ENCODE results near the gene CASP8AP2.

The CASP8AP2 gene

GRCh38 chr6:89862273-89862672 is 32.6 kb downstream of the CASP8AP2 start:
- H3K4me1 ChIP-seq (ENCODE audit: insufficient read depth, insufficient read length) = no peaks in the 10 kb centered on the region
- no peak overlapping the region for H3K9ac ChIP-seq (ENCODE audit: insufficient read length, low read depth)
- TF ChIP-seq SUZ12 (IDR thresholded peaks at IDR 0.05; ENCODE audit: extremely low read depth, insufficient read depth, insufficient read length) (no peak), YY1 (IDR thresholded peaks at IDR 0.05; ENCODE audit: insufficient read depth, insufficient read length) (no peak), ZNF274 (IDR thresholded peaks at IDR 0.05; ENCODE audit: low read depth, low read length) (no peak)
- H3K9me3 ChIP-seq (ENCODE audit: insufficient read depth, low read length) = no peaks in the 10 kb centered on the region
- H3K27me3 ChIP-seq (ENCODE audit: insufficient read depth, insufficient read length) = no peaks in the 10 kb centered on the region
- DNase-seq (ENCODE audit: low read depth, low spot score) = no peak
- no peak overlapping the region for H3K4me3 ChIP-seq (ENCODE audit: insufficient read length, low read depth)
- peaks cover 75% of the 10 kb centered on the region for H3K36me3 ChIP-seq (ENCODE audit: insufficient read depth, insufficient read length, low read length)

- no peak for DNase-seq (ENCODE audit: low read depth, low spot score)
Observed at GRCh38 chr6:89862698-89863097, 33.0 kb downstream of the CASP8AP2 start.

GRCh38 chr6:89866024-89866678 is 36.5 kb downstream of the CASP8AP2 start:
- H3K9ac ChIP-seq (ENCODE audit: insufficient read length, low read depth) = no peak overlapping the region
- H3K4me1 ChIP-seq (ENCODE audit: insufficient read depth, insufficient read length) = no peaks in the 10 kb centered on the region
- H3K27me3 ChIP-seq (ENCODE audit: insufficient read depth, insufficient read length) = no peaks in the 10 kb centered on the region
- no peak overlapping the region for H3K4me3 ChIP-seq (ENCODE audit: insufficient read length, low read depth)
- peaks cover 84% of the 10 kb centered on the region for H3K36me3 ChIP-seq (ENCODE audit: insufficient read depth, insufficient read length, low read length)
- TF ChIP-seq SUZ12 (IDR thresholded peaks at IDR 0.05; ENCODE audit: extremely low read depth, insufficient read depth, insufficient read length) (no peak), ZNF274 (IDR thresholded peaks at IDR 0.05; ENCODE audit: low read depth, low read length) (no peak), YY1 (IDR thresholded peaks at IDR 0.05; ENCODE audit: insufficient read depth, insufficient read length) (no peak)
- no peaks in the 10 kb centered on the region for H3K9me3 ChIP-seq (ENCODE audit: insufficient read depth, low read length)
- DNase-seq (ENCODE audit: low read depth, low spot score) = no peak

More at GRCh38 chr6:89862698-89863097, 33.0 kb downstream of the CASP8AP2 start:
- no peak overlapping the region for H3K4me3 ChIP-seq (ENCODE audit: insufficient read length, low read depth)
- no peaks in the 10 kb centered on the region for H3K4me1 ChIP-seq (ENCODE audit: insufficient read depth, insufficient read length)
- no peak for TF ChIP-seq YY1 (IDR thresholded peaks at IDR 0.05; ENCODE audit: insufficient read depth, insufficient read length)
- TF ChIP-seq ZNF274 (IDR thresholded peaks at IDR 0.05; ENCODE audit: low read depth, low read length) = no peak
- TF ChIP-seq SUZ12 (IDR thresholded peaks at IDR 0.05; ENCODE audit: extremely low read depth, insufficient read depth, insufficient read length) = no peak
- H3K9ac ChIP-seq (ENCODE audit: insufficient read length, low read depth) = no peak overlapping the region
- H3K27me3 ChIP-seq (ENCODE audit: insufficient read depth, insufficient read length) = no peaks in the 10 kb centered on the region
- no peaks in the 10 kb centered on the region for H3K9me3 ChIP-seq (ENCODE audit: insufficient read depth, low read length)
- peaks cover 76% of the 10 kb centered on the region for H3K36me3 ChIP-seq (ENCODE audit: insufficient read depth, insufficient read length, low read length)

GRCh38 chr6:89873721-89874120 is 44.0 kb downstream of the CASP8AP2 start:
- H3K9ac ChIP-seq (ENCODE audit: insufficient read length, low read depth) = no peak overlapping the region
- no peaks in the 10 kb centered on the region for H3K27me3 ChIP-seq (ENCODE audit: insufficient read depth, insufficient read length)
- no peak overlapping the region for H3K4me3 ChIP-seq (ENCODE audit: insufficient read length, low read depth)
- no peaks in the 10 kb centered on the region for H3K9me3 ChIP-seq (ENCODE audit: insufficient read depth, low read length)
- TF ChIP-seq SUZ12 (IDR thresholded peaks at IDR 0.05; ENCODE audit: extremely low read depth, insufficient read depth, insufficient read length) (no peak), ZNF274 (IDR thresholded peaks at IDR 0.05; ENCODE audit: low read depth, low read length) (no peak), YY1 (IDR thresholded peaks at IDR 0.05; ENCODE audit: insufficient read depth, insufficient read length) (no peak)
- DNase-seq (ENCODE audit: low read depth, low spot score) = no peak
- H3K36me3 ChIP-seq (ENCODE audit: insufficient read depth, insufficient read length, low read length) = peaks cover 45% of the 10 kb centered on the region
- no peaks in the 10 kb centered on the region for H3K4me1 ChIP-seq (ENCODE audit: insufficient read depth, insufficient read length)

GRCh38 chr6:89874438-89874837 is 44.8 kb downstream of the CASP8AP2 start:
- Histone ChIP-seq H3K9me3 (ENCODE audit: insufficient read depth, low read length) (no peaks in the 10 kb centered on the region), H3K9ac (ENCODE audit: insufficient read length, low read depth) (no peak overlapping the region), H3K4me1 (ENCODE audit: insufficient read depth, insufficient read length) (no peaks in the 10 kb centered on the region), H3K4me3 (ENCODE audit: insufficient read length, low read depth) (no peak overlapping the region), H3K36me3 (ENCODE audit: insufficient read depth, insufficient read length, low read length) (peaks cover 42% of the 10 kb centered on the region), H3K27me3 (ENCODE audit: insufficient read depth, insufficient read length) (no peaks in the 10 kb centered on the region)
- TF ChIP-seq YY1 (IDR thresholded peaks at IDR 0.05; ENCODE audit: insufficient read depth, insufficient read length) = no peak
- no peak for TF ChIP-seq SUZ12 (IDR thresholded peaks at IDR 0.05; ENCODE audit: extremely low read depth, insufficient read depth, insufficient read length)
- no peak for TF ChIP-seq ZNF274 (IDR thresholded peaks at IDR 0.05; ENCODE audit: low read depth, low read length)
- no peak for DNase-seq (ENCODE audit: low read depth, low spot score)

- no peak for TF ChIP-seq SUZ12 (IDR thresholded peaks at IDR 0.05; ENCODE audit: extremely low read depth, insufficient read depth, insufficient read length)
- TF ChIP-seq ZNF274 (IDR thresholded peaks at IDR 0.05; ENCODE audit: low read depth, low read length) = no peak
- TF ChIP-seq YY1 (IDR thresholded peaks at IDR 0.05; ENCODE audit: insufficient read depth, insufficient read length) = no peak
- Histone ChIP-seq H3K9me3 (ENCODE audit: insufficient read depth, low read length) (no peaks in the 10 kb centered on the region), H3K36me3 (ENCODE audit: insufficient read depth, insufficient read length, low read length) (no peaks in the 10 kb centered on the region), H3K9ac (ENCODE audit: insufficient read length, low read depth) (no peak overlapping the region), H3K27me3 (ENCODE audit: insufficient read depth, insufficient read length) (peaks cover 3% of the 10 kb centered on the region), H3K4me1 (ENCODE audit: insufficient read depth, insufficient read length) (peaks cover 5% of the 10 kb centered on the region), H3K4me3 (ENCODE audit: insufficient read length, low read depth) (no peak overlapping the region)
- no peak for DNase-seq (ENCODE audit: low read depth, low spot score)
Observed at GRCh38 chr6:89886378-89887120, 56.9 kb downstream of the CASP8AP2 start.

- no peak for TF ChIP-seq SUZ12 (IDR thresholded peaks at IDR 0.05; ENCODE audit: extremely low read depth, insufficient read depth, insufficient read length)
- no peak for TF ChIP-seq ZNF274 (IDR thresholded peaks at IDR 0.05; ENCODE audit: low read depth, low read length)
- TF ChIP-seq YY1 (IDR thresholded peaks at IDR 0.05; ENCODE audit: insufficient read depth, insufficient read length) = no peak
- Histone ChIP-seq H3K9me3 (ENCODE audit: insufficient read depth, low read length) (no peaks in the 10 kb centered on the region), H3K36me3 (ENCODE audit: insufficient read depth, insufficient read length, low read length) (no peaks in the 10 kb centered on the region), H3K4me1 (ENCODE audit: insufficient read depth, insufficient read length) (peaks cover 5% of the 10 kb centered on the region), H3K27me3 (ENCODE audit: insufficient read depth, insufficient read length) (peaks cover 3% of the 10 kb centered on the region), H3K9ac (ENCODE audit: insufficient read length, low read depth) (no peak overlapping the region), H3K4me3 (ENCODE audit: insufficient read length, low read depth) (no peak overlapping the region)
- no peak for DNase-seq (ENCODE audit: low read depth, low spot score)
Observed at GRCh38 chr6:89887452-89888137, 57.9 kb downstream of the CASP8AP2 start.
